22Rv1 (cell line): ENCODE measurements around the gene SAP30L.

ENCODE experiments used
- H3K27ac ChIP-seq: fragments of 450-650 bp; 2 replicates; pipeline ENCODE4 v1.5.1; 2017
- ZFX ChIP-seq: fragments of 450-650 bp; IDR thresholded peaks from 2 replicates; pipeline ENCODE4 v1.6.1; 2017; ENCODE audit warnings: antibody characterized with exemption, borderline replicate concordance
- TF ChIP-seq, protein P1 (sequence below): fragments of 450-650 bp; IDR thresholded peaks from 2 replicates; pipeline ENCODE4 v1.5.1; 2017; ENCODE audit warnings: mild to moderate bottlenecking

Gene SAP30L

DNA sequence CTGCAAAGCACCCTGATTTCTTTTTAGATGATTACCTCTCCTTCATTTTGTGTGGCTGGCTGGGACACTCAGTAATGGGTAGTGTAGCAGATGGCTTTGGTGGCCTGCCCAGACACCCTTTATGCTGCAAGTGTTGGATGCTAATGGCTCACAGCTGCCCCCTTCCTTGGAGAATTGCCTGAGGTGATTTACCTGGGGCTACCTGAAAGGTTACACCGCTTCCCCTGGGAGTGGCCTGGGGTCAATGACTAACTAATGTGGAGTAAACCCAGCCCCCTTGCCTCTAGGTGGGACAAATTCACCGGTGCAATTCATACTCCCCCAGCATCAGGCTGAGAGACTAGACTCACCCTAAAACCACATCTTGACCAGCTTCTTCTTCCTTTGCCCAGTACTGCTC, 55.8 kb downstream of the SAP30L start:
- TF ChIP-seq, protein P1, sequence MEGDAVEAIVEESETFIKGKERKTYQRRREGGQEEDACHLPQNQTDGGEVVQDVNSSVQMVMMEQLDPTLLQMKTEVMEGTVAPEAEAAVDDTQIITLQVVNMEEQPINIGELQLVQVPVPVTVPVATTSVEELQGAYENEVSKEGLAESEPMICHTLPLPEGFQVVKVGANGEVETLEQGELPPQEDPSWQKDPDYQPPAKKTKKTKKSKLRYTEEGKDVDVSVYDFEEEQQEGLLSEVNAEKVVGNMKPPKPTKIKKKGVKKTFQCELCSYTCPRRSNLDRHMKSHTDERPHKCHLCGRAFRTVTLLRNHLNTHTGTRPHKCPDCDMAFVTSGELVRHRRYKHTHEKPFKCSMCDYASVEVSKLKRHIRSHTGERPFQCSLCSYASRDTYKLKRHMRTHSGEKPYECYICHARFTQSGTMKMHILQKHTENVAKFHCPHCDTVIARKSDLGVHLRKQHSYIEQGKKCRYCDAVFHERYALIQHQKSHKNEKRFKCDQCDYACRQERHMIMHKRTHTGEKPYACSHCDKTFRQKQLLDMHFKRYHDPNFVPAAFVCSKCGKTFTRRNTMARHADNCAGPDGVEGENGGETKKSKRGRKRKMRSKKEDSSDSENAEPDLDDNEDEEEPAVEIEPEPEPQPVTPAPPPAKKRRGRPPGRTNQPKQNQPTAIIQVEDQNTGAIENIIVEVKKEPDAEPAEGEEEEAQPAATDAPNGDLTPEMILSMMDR, result no peak
- no peak for TF ChIP-seq ZFX
- H3K27ac ChIP-seq, result no peak overlapping the region

- TF ChIP-seq, protein P1, result no peak
- no peak for TF ChIP-seq ZFX
- no peak overlapping the region for H3K27ac ChIP-seq
These were observed 56.4 kb downstream of the SAP30L start for GRCh38 chr5:154502180-154502579.

- no peak for TF ChIP-seq ZFX
- TF ChIP-seq, protein P1, result no peak
These were observed 57.9 kb downstream of the SAP30L start for GRCh38 chr5:154503698-154504039.

DNA sequence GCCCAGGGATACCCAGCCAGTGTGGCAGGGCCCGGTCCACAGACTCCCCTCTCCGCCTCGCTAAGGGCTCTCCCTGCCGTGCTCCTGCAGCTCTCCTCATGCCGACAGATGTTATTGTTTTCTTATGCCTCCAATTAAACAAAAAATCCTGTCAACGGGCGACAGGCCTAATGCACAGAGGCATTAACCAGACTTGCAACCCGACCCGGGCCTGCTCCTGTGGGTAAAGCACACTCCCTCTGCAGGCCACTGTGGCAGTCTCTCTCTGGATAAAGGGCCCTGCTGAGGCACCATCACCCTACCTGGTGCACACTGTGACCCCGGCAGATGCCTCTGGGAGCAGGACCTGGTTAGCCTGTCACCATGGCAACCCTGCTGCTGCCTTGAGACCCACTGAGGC, 59.8 kb downstream of the SAP30L start:
- H3K27ac ChIP-seq, result no peak overlapping the region
- TF ChIP-seq, protein P1, result no peak
- TF ChIP-seq ZFX, result no peak

More at GRCh38 chr5:154503698-154504039, 57.9 kb downstream of the SAP30L start:
- H3K27ac ChIP-seq, result no peak overlapping the region

GRCh38 chr5:154506049-154506715, 60.4 kb downstream of the SAP30L start:
- no peak overlapping the region for H3K27ac ChIP-seq
- TF ChIP-seq ZFX, result no peak

GRCh38 chr5:154506716-154507080, 60.9 kb downstream of the SAP30L start:
- no peak overlapping the region for H3K27ac ChIP-seq
- TF ChIP-seq ZFX, result no peak
- TF ChIP-seq, protein P1, result no peak

- H3K27ac ChIP-seq, result no peak overlapping the region
- TF ChIP-seq ZFX, result no peak
- TF ChIP-seq, protein P1, result no peak
These were observed 62.3 kb downstream of the SAP30L start for GRCh38 chr5:154508114-154508513.

- TF ChIP-seq, protein P1, result no peak
- no peak for TF ChIP-seq ZFX
- no peak overlapping the region for H3K27ac ChIP-seq
These were observed 64.2 kb downstream of the SAP30L start for GRCh38 chr5:154509784-154510555.
